HepG2 (cell line): ENCODE data around the gene UBE2O. TPM values are rescaled to one million over a fixed set of nuclear protein-coding genes. Genes with fewer than 3 reads are reported as not detected.

Experiments
- AGO2 ChIP-seq: fragments of 200-400 bp; formaldehyde crosslinking; optimal IDR thresholded peaks from 2 replicates; pipeline ENCODE3; 2017; ENCODE audit warnings: mild to moderate bottlenecking, low read depth, low read length, moderate library complexity
- HOXA9 ChIP-seq: sonication (generic); formaldehyde crosslinking; IDR thresholded peaks from 2 replicates; pipeline ENCODE4 v1.8.1; 2022; ENCODE audit warnings: missing genetic modification reagents, mild to moderate bottlenecking, moderate library complexity, borderline replicate concordance
- KDM2A ChIP-seq: sonication (generic); formaldehyde crosslinking; IDR thresholded peaks from 2 replicates; pipeline ENCODE4 v1.4.0; 2020; ENCODE audit warnings: low read depth, missing genetic modification reagents, borderline replicate concordance
- MEIS1 ChIP-seq: sonication (generic); formaldehyde crosslinking; IDR thresholded peaks from 2 replicates; pipeline ENCODE4 v1.9.0; 2021; ENCODE audit warnings: mild to moderate bottlenecking, missing genetic modification reagents, moderate library complexity, borderline replicate concordance
- MLLT10 ChIP-seq: sonication (generic); formaldehyde crosslinking; IDR thresholded peaks from 2 replicates; pipeline ENCODE4 v1.4.0; 2020; ENCODE audit warnings: missing genetic modification reagents
- MXI1 ChIP-seq: IDR thresholded peaks from 3 replicates; pipeline ENCODE4 v1.6.1; 2012; ENCODE audit warnings: low read depth, low read length, inconsistent platforms, borderline replicate concordance
- NKX3-1 ChIP-seq: sonication (generic); formaldehyde crosslinking; IDR thresholded peaks from 2 replicates; pipeline ENCODE4 v1.5.0; 2020; ENCODE audit warnings: missing genetic modification reagents
- NR1H2 ChIP-seq: sonication (generic); formaldehyde crosslinking; IDR thresholded peaks from 2 replicates; pipeline ENCODE4 v1.8.1; 2022; ENCODE audit warnings: low read depth, missing genetic modification reagents, borderline replicate concordance
- PRPF4 ChIP-seq: fragments of 200-400 bp; formaldehyde crosslinking; IDR thresholded peaks from 2 replicates; pipeline ENCODE4 v1.6.1; 2016; ENCODE audit warnings: low read length, low read depth; ENCODE audit not compliant: poor library complexity, severe bottlenecking
- SALL1 ChIP-seq: sonication (generic); formaldehyde crosslinking; IDR thresholded peaks from 2 replicates; pipeline ENCODE4 v1.8.0; 2022; ENCODE audit warnings: mild to moderate bottlenecking, missing genetic modification reagents
- SRSF9 ChIP-seq: fragments of 200-400 bp; formaldehyde crosslinking; IDR thresholded peaks from 2 replicates; pipeline ENCODE4 v1.6.1; 2018; ENCODE audit warnings: borderline replicate concordance, mild to moderate bottlenecking, low read depth, low read length; ENCODE audit not compliant: insufficient read depth, poor library complexity, severe bottlenecking
- ZBTB3 ChIP-seq: sonication (generic); formaldehyde crosslinking; IDR thresholded peaks from 2 replicates; pipeline ENCODE4 v1.4.0; 2020; ENCODE audit warnings: low read depth, mild to moderate bottlenecking, moderate library complexity, missing genetic modification reagents, borderline replicate concordance
- ZBTB33 ChIP-seq: sonication (generic); formaldehyde crosslinking; IDR thresholded peaks from 2 replicates; pipeline ENCODE4 v1.4.0; 2020; ENCODE audit warnings: missing genetic modification reagents
- ZBTB44 ChIP-seq: sonication (generic); formaldehyde crosslinking; IDR thresholded peaks from 2 replicates; pipeline ENCODE4 v1.4.0; 2020; ENCODE audit warnings: missing genetic modification reagents
- ZFP62 ChIP-seq: sonication (generic); formaldehyde crosslinking; IDR thresholded peaks from 2 replicates; pipeline ENCODE4 v1.4.0; 2020; ENCODE audit warnings: missing genetic modification reagents
- ZNF138 ChIP-seq: sonication (generic); formaldehyde crosslinking; IDR thresholded peaks from 2 replicates; pipeline ENCODE4 v1.5.0; 2020; ENCODE audit warnings: mild to moderate bottlenecking, low read depth, missing genetic modification reagents
- ZNF264 ChIP-seq: sonication (generic); formaldehyde crosslinking; IDR thresholded peaks from 2 replicates; pipeline ENCODE4 v1.4.0; 2020; ENCODE audit warnings: missing genetic modification reagents
- ZNF513 ChIP-seq: sonication (generic); formaldehyde crosslinking; conservative IDR thresholded peaks from 2 replicates; pipeline ENCODE4 v1.5.0; 2020; ENCODE audit warnings: missing genetic modification reagents
- ZNF563 ChIP-seq: sonication (generic); formaldehyde crosslinking; IDR thresholded peaks from 2 replicates; pipeline ENCODE4 v1.8.0; 2022; ENCODE audit warnings: mild to moderate bottlenecking, moderate library complexity, missing genetic modification reagents
- ZNF704 ChIP-seq: sonication (generic); formaldehyde crosslinking; IDR thresholded peaks from 2 replicates; pipeline ENCODE4 v1.8.1; 2023; ENCODE audit warnings: mild to moderate bottlenecking, inconsistent platforms, moderate library complexity, missing genetic modification reagents, borderline replicate concordance
- ZSCAN30 ChIP-seq: sonication (generic); formaldehyde crosslinking; IDR thresholded peaks from 2 replicates; pipeline ENCODE4 v1.5.0; 2020; ENCODE audit warnings: mild to moderate bottlenecking, missing genetic modification reagents
- polyA plus RNA-seq, 8 experiments: library from polyadenylated mRNA; depleted of rRNA in 3 of 8; stranded (reverse) in 7 of 8; unstranded in 1 of 8; fragments of >200 nt; fragmentation: Illumina TruSeq in 4 of 8; extraction: Trizol in 4 of 8; gene quantifications; 2 replicates each; pipeline versions ENCODE4 v1.2.1 to v1.2.3, GENCODE V29; 2011 to 2016; ENCODE audit warnings: low read depth in 4 of 8, missing spikeins in 1 of 8, mixed read lengths in 1 of 8; ENCODE audit not compliant: insufficient read depth in 1 of 8
- total RNA-seq, 5 experiments: library from RNA; depleted of rRNA; stranded (reverse); fragments of >200 nt; fragmentation: Illumina TruSeq; extraction: Trizol; gene quantifications; 2 replicates each; pipeline ENCODE4 v1.2.3, GENCODE V29; 2016; ENCODE audit warnings: low read depth in 1 of 5

UBE2O gene
- total and polyA plus RNA-seq, 2 of the 13 experiments (the other 11 are each of a cell fraction or from before 2014, with no cell fraction given): 21.5 to 23.5 TPM

GRCh38 chr17:76492123-76492988 lies 39.4 kb upstream of the UBE2O start (continued):
- TF ChIP-seq PRPF4 (no peak), ZBTB3 (CRISPR knock-in tag) (0 out of 2 replicates have a peak, but pooled peaks have one; percentile 22), KDM2A (CRISPR knock-in tag) (peak; percentile 73), ZNF704 (CRISPR knock-in tag) (no peak), ZNF513 (CRISPR knock-in tag) (no peak), ZNF563 (CRISPR knock-in tag) (no peak), AGO2 (peak; percentile 47), ZNF138 (CRISPR knock-in tag) (no peak), MLLT10 (CRISPR knock-in tag) (no peak), MXI1 (0 out of 3 replicates have a peak, but pooled peaks have one; percentile 9), ZBTB44 (CRISPR knock-in tag) (no peak), NR1H2 (CRISPR knock-in tag) (no peak), HOXA9 (CRISPR knock-in tag) (no peak), ZNF264 (CRISPR knock-in tag) (no peak), NKX3-1 (no peak), ZSCAN30 (CRISPR knock-in tag) (no peak), ZFP62 (CRISPR knock-in tag) (no peak), SRSF9 (no peak), MEIS1 (CRISPR knock-in tag) (no peak), SALL1 (peak; percentile 24), ZBTB33 (CRISPR knock-in tag) (peak; percentile 82; the same call in 1 of the 2 replicates)
